Left hindlimb (tissue), 1 donor: ENCODE data around the gene UNKL.

Source experiments
- DNase-seq: peaks from one replicate; pipeline ENCODE4 v3.0.0-alpha.2; 2018

UNKL gene

DNA sequence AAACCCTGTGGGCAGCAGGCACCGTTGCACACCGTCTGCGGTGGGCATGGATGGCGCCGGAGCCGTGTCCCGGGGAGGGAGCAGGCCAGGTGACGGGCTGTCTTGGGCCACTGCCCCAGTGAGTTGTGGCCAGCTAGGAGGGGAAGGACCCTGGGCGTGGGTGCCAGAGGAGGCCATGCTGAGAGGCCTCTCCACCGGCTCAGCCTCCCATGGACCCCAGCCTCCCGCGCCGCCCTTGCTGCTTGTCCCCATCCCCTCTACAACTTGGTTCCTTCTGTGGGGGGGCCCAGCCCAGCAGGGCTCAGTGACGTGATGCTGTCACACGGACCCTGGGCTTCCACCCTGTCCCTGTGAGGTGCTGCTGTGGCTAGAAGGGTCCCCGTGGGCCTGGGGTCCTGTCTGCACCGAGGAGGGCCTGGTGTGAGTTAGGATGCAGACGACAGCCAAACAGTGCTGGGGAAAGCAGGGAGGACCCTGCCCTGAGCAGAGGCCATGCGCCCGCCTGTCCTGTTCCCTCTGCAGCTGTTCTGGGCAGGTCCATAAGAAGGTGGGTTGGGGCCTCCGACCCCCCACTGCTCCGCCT lies 93.8 kb downstream of the UNKL start:
- DNase-seq = no peak

DNA sequence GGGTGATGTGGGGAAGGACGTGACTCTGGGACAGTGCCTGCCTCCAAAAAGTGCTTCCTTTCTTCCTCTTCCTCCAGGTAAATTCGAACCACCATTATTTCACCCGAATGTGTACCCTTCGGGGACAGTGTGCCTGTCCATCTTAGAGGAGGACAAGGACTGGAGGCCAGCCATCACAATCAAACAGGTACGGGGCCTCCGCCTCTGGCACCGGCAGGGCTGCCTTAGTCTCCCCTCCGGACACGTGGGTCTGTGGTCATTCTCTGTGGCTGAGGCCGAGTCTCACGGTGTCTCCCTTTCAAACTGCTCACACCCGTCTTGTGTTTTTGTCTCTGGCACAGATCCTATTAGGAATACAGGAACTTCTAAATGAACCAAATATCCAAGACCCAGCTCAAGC lies 94.4 kb downstream of the UNKL start:
- no peak for DNase-seq

DNA sequence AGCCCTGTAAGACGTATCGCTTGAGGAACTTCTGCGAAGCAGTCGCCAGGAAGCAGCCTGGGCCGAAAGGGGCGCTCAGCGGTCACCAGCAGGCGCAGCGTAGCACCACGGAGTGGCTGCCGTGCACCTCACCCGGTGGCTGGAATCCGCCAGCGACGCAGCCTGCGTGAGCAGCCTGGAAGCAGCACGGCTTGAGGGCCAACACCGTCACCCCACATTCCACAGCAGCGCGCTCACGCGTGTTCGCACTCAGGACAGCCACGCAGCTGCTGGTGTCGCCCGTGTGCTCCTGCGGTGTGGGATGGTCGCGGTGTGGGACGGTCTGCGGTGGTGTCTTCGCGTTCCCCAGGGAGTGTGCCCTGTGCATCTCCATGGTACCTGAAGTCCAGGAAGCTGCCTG lies 95.5 kb downstream of the UNKL start:
- DNase-seq = no peak

DNA sequence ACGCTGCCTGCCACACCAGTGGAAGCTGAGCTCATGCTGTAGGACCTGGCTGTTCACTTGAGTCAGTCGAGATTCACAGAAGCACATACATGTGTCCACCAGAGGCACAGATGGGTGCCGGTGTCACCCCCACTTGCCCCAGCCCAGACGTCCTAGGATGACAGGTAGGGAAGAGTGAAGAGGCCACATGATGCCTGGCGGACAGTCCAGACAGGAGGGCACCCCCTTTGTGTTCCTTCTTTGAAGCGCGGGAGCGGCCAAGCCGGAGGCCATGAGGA lies 96.3 kb downstream of the UNKL start:
- DNase-seq = no peak

DNA sequence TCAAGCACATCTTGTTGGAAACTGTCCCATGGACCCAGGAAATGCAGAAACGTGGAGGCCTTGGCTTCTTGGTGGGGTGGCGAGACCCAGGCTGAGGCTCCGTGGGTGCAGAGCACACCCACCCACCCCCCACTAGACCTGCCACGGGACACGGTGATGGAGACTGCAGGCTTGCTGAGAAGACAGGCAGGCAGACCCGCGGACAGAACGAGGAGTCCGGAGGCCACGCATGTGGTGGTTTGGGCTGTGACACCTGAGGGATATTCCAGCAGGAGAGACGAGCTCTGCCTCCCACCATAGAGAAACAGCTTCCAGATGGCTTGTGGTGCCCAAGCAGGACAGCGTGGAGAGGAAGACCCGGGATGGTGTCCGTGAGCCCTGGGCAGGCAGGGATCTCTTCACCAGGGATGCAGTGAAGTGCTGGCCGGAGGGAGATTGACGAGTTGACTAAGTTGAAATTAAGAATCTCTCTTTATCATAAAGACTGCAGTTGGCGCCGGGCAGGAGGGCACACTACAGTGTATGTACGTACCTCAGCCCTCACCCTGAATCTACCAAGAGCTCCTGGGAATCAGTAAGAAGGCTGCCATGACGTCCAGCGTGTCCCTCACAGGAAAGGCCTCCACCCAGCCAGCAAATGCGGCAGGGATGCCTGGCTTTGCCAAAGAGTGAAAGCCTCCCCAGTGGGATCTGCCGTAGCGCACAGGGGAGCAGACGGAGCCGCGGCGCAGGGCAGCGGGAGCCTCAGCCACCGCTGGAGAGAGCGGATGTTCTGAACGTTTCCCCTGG lies 96.8 kb downstream of the UNKL start:
- DNase-seq = no peak

DNA sequence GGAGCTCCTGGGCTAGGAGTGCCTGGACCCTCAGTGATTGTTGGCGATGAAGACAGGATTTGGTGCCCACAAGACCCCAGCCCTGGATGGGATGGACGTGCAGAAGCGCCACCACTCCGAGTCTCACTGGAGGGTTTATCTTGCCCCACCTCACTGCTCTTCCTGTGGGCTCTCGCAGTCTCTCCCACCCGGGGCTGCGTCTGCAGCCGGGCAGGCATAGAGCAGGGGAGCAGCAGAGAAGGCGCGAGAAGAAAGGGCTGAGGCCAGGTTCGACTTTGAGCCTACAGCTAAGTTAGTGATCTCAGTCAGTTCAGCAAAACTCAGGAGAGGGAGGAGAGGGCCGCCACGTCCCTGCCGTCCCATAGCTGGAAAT lies 98.5 kb downstream of the UNKL start:
- DNase-seq = no peak

DNA sequence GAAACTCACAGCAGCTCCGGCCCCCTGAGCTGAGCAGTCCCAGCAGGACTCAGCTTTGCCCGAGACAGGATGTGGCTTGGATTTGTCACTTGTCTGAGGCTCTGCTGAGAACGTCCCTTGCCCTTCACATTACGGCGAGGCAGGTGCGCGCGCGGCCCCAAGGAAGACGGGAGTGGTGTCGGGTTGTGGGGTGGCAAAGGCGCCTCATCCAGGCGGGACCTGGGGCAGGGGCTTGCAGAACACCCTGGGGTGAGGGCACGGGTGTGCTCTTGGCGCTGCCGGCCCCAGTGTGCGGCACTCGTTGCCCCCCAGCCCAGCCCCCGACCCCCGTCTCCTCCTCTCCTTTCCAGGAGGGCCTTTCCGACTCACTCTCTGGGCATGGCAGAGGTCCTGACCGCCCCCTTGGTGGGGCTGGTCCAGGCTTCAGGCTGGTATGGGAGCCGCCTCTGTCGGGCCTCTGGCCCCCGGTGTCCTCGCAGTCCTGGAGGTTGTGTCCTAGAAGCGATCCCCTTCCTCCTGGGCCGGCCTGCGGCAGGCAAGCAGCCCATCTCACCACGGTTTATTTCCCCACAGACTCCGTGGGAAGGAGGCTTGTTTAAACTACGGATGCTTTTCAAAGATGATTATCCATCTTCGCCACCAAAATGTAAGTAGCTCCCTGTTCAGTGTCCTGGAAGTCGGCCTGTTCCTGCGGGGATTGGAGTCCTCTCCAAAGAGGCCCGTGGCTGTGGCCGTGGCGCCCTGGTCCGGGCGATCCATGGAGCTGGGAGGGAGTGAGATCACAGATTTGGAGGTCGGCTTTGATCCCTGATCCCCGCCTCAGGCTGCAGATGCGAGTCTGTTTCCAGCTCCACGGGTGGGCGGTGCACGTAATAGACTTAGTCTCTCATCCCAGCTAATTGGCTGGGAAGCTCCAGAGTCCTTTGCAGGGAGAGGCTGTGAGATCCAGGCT lies 99.1 kb downstream of the UNKL start:
- DNase-seq = no peak

DNA sequence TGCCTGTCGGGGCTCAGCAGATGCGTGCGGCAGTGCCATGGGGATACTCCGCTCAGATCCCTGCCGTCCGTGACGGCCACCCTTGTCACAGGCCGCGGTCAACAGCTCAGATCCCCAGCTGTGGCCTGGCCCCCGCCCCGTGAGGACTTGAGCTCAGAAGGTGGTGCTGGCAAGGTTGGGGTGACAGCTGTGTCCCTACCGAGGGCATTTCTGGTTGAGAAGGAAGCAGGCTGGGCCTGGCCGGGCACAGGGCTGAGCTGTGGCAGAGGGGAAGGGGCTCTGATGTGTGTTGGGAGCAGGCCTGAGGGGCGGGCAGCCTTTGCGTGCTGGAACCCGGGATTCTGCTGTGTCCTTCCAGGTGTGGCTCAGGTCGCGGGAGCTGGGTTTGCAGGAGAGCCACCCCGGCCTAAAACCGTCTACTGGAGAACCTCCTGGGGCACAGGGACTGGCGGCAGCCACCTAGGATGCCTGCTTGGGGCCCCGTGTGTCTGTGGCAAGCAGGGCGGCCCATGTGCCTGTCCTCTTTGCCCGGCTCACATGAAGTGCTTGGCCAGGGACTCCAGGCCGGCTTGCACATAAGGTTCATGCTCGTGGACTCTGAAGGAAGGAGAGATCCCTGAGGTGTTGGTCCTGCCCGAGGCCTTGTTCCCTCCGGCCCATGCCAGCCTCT lies 100.0 kb downstream of the UNKL start:
- no peak for DNase-seq

DNA sequence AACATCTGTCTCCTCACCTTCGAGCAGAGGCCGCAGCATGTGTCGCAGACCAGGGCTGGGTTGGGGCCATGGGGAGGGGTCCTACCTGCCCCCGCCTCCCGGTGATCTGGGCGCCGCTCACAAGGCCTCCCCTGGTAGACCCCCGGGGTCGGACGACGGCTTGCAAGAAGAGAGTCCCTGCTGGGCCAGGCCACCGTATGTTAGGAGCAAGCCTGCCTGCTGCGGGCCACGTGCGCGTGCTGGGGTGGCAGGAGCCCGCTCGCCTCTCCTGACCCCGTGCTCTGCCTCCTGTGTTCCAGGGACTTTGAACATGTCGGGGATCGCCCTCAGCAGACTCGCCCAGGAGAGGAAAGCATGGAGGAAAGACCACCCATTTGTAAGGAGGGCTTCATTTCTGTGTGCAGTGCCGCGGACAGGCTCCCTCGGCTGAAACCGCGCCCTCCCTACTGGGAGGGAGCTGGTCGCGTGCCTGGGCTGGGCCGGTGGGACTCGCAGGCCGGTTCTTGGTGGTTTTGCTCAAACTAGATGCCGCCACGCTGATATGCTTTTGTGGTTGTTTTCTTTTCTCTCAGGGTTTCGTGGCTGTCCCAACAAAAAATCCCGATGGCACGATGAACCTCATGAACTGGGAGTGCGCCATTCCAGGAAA lies 100.7 kb downstream of the UNKL start:
- no peak for DNase-seq
